Endothelial cell of umbilical vein (primary cell): Measurements from ENCODE around the gene SESN2. TPM values are rescaled to one million over a fixed set of nuclear protein-coding genes. Genes with fewer than 3 reads are reported as not detected.

ENCODE experiments used
- BruUV-seq: library from RNA; stranded (reverse); fragments of 400-500 nt; replicated peaks from 2 replicates; lab custom pipeline; 2021; lab: Mats Ljungman, UMichigan
- CTCF ChIA-PET: fragments of 300-600, 350-600 bp; sonication (Branson Sonifier 250); formaldehyde crosslinking; loops from one replicate; lab custom pipeline; 2021; ENCODE audit warnings: antibody characterized with exemption, inconsistent platforms; lab: Charles Lee
- POLR2A ChIA-PET: fragments of 300-600, 350-600 bp; sonication (Branson Sonifier 250); formaldehyde crosslinking; loops from one replicate; lab custom pipeline; 2021; ENCODE audit warnings: antibody characterized with exemption, inconsistent platforms; lab: Charles Lee
- DNase-seq: peaks from one replicate; pipeline ENCODE4 v3.0.0-alpha.2; 2011; ENCODE audit warnings: low read depth, low spot score
- FAIRE-seq: peaks from 2 replicates; lab custom pipeline; 2011; peaks lifted over from hg19 to GRCh38; lab: Jason Lieb, UNC
- H2AFZ ChIP-seq: 2 replicates; pipeline ENCODE4 v1.6.0; 2012; ENCODE audit warnings: low read depth, low read length, control low read depth, inconsistent platforms
- H3K27ac ChIP-seq: 2 replicates; pipeline ENCODE4 v1.5.1; 2011; ENCODE audit warnings: low read depth, mild to moderate bottlenecking, control low read depth, low read length, moderate library complexity; ENCODE audit not compliant: insufficient read depth
- H3K27me3 ChIP-seq, 2 experiments: 2 replicates each; pipeline versions ENCODE4 v1.6.0 to v1.6.1; 2011; ENCODE audit warnings: low read length in 2 of 2, mixed read lengths in 1 of 2; ENCODE audit not compliant: control insufficient read depth in 2 of 2, insufficient read depth in 2 of 2
- H3K36me3 ChIP-seq, 2 experiments: 2 replicates in 1 of 2; 3 replicates in 1 of 2; pipeline ENCODE4 v1.5.1; 2011; ENCODE audit warnings: low read length in 2 of 2, mild to moderate bottlenecking in 1 of 2, moderate library complexity in 1 of 2; ENCODE audit not compliant: control insufficient read depth in 2 of 2, insufficient read depth in 2 of 2; ENCODE audit errors: extremely low read depth in 1 of 2
- H3K4me1 ChIP-seq: 3 replicates; pipeline ENCODE4 v1.5.1; 2011; ENCODE audit warnings: mild to moderate bottlenecking, low read length; ENCODE audit not compliant: control insufficient read depth, insufficient read depth; ENCODE audit errors: extremely low read depth
- H3K4me2 ChIP-seq: 2 replicates; pipeline ENCODE4 v1.6.1; 2011; ENCODE audit warnings: low read length, control low read depth, mixed read lengths; ENCODE audit not compliant: insufficient read depth
- H3K4me3 ChIP-seq, 3 experiments: fragments of 200-600 bp in 1 of 3; sonication (generic), shearing (Covaris generic) in 1 of 3; replicated peaks in 1 of 3; 2 replicates each; pipeline ENCODE4 v1.5.1; 2011 to 2016; ENCODE audit warnings: control low read depth in 3 of 3, low read length in 3 of 3, mild to moderate bottlenecking in 2 of 3, inconsistent platforms in 1 of 3, low read depth in 1 of 3, moderate library complexity in 1 of 3; ENCODE audit not compliant: insufficient read depth in 1 of 3
- H3K79me2 ChIP-seq: 2 replicates; pipeline ENCODE4 v1.6.0; 2012; ENCODE audit warnings: low read length, inconsistent platforms; ENCODE audit not compliant: control insufficient read depth, insufficient read depth
- H3K9ac ChIP-seq: replicated peaks from 2 replicates; pipeline ENCODE3; 2011; ENCODE audit warnings: low read length, control low read depth; ENCODE audit not compliant: insufficient read depth; ENCODE audit errors: extremely low read depth
- H3K9me1 ChIP-seq: replicated peaks from 3 replicates; pipeline ENCODE4 v1.6.0; 2011; ENCODE audit warnings: mild to moderate bottlenecking, low read length; ENCODE audit not compliant: control insufficient read depth, insufficient read depth; ENCODE audit errors: extremely low read depth
- H3K9me3 ChIP-seq: replicated peaks from 2 replicates; pipeline ENCODE4 v1.5.1; 2012; ENCODE audit warnings: low read length, inconsistent platforms; ENCODE audit not compliant: control insufficient read depth, insufficient read depth
- H4K20me1 ChIP-seq: replicated peaks from 2 replicates; pipeline ENCODE3; 2011; ENCODE audit warnings: mild to moderate bottlenecking, low read length; ENCODE audit not compliant: control insufficient read depth, insufficient read depth; ENCODE audit errors: extremely low read depth
- EZH2 ChIP-seq: IDR thresholded peaks from 2 replicates; pipeline ENCODE4 v1.6.1; 2012; ENCODE audit warnings: borderline replicate concordance, low read depth, mild to moderate bottlenecking, moderate library complexity, low read length, inconsistent platforms; ENCODE audit not compliant: severe bottlenecking
- FOS ChIP-seq: IDR thresholded peaks from 2 replicates; pipeline ENCODE4 v1.6.1; 2011; ENCODE audit warnings: mild to moderate bottlenecking, low read length, moderate library complexity, borderline replicate concordance; ENCODE audit not compliant: insufficient read depth
- GATA2 ChIP-seq: IDR thresholded peaks from 2 replicates; pipeline ENCODE4 v1.7.0; 2011; ENCODE audit warnings: low read depth, mild to moderate bottlenecking, moderate library complexity, mixed read lengths, low read length; ENCODE audit not compliant: insufficient read length, insufficient read depth
- POLR2A ChIP-seq: IDR thresholded peaks from 2 replicates; pipeline ENCODE4 v1.6.1; 2012; ENCODE audit warnings: low read depth, mild to moderate bottlenecking, control low read depth, low read length
- dilution Hi-C: fragments of 300-500 bp; cut with MboI; formaldehyde crosslinking; loops from one replicate; pipeline ENCODE4 v1.15.0; 2019; ENCODE audit warnings: low sequenced_read_pairs; ENCODE audit not compliant: extremely low pct_ligation_motif_present
- intact Hi-C: fragments of 100-400 bp; cut with micrococcal nuclease; formaldehyde crosslinking; loops from one replicate; pipeline ENCODE4 v1.10.0; 2022
- polyA plus RNA-seq, 4 experiments: library from polyadenylated mRNA; depleted of rRNA in 3 of 4; stranded (reverse) in 3 of 4; unstranded in 1 of 4; fragments of >200 nt; gene quantifications; 2 replicates each; pipeline versions ENCODE4 v1.2.1 to v1.2.3, GENCODE V29; 2011 to 2012; ENCODE audit warnings: missing spikeins in 1 of 4
- total RNA-seq: library from RNA; stranded (reverse); gene quantifications from 2 replicates; pipeline ENCODE4 v1.2.3, GENCODE V29; 2021

Gene SESN2
- total and polyA plus RNA-seq, 2 donors (not counting 3 experiments of a cell fraction or from before 2014, with no cell fraction given): 11.6 to 13.2 TPM

GRCh38 chr1:28329395-28330153 lies 70.3 kb downstream of the SESN2 start:
- dilution Hi-C loops: no loop called here

More at GRCh38 chr1:28329395-28330153, 70.3 kb downstream of the SESN2 start:
- POLR2A ChIA-PET: interaction anchor here (0.6 to 1.4 kb wide), 7 partner anchors 26 to 1490 kb away, joined by 3 to 13 read pairs (median 10); no protein-coding TSS in a partner anchor
- DNase-seq: peak; percentile 25
- H2AFZ ChIP-seq: peak overlapping the region; percentile 72
- H3K27ac ChIP-seq: peak overlapping the region; percentile 91
- peaks cover 11% of the 10 kb centered on the region for H3K4me1 ChIP-seq
- H3K9me1 ChIP-seq: no peaks in the 10 kb centered on the region
- H3K9me3 ChIP-seq: no peaks in the 10 kb centered on the region
- no peak for FAIRE-seq
- no peaks in the 10 kb centered on the region for H4K20me1 ChIP-seq
- H3K36me3 ChIP-seq: peaks cover 4 to 14% of the 10 kb centered on the region in 2 experiments
- H3K4me3 ChIP-seq: peak overlapping the region; percentile 62 to 93 (median 78)
- intact Hi-C loops: loop anchor here (2.0 kb wide), 2 partner anchors 71 to 81 kb away; partner anchors contain the start of gene SESN2
- peak overlapping the region; percentile 95 for H3K4me2 ChIP-seq
- H3K79me2 ChIP-seq: peaks cover 6% of the 10 kb centered on the region
- TF ChIP-seq POLR2A: no peak
- TF ChIP-seq GATA2: no peak
- TF ChIP-seq EZH2: no peak
- no peak for TF ChIP-seq FOS
- peak overlapping the region; percentile 98 for H3K9ac ChIP-seq
- H3K27me3 ChIP-seq: no peaks in the 10 kb centered on the region
- CTCF ChIA-PET: interaction anchor here (0.6 to 2.5 kb wide), 16 partner anchors 8 to 547 kb away, joined by 3 to 31 read pairs (median 4); partner anchors contain the start of genes EYA3 and SESN2
- BruUV-seq: TSS peak; percentile 90

Other genes starting within 250 kb of the SESN2 start
- 29.7 and 33.0 TPM in 2 replicates for gene EYA3, start 170.9 kb upstream of the SESN2 start, total RNA-seq
- gene EYA3, start 170.9 kb upstream of the SESN2 start, polyA plus RNA-seq: 12.7 TPM in 2 replicates
- 0.18 and 0.20 TPM in 2 replicates for gene PTAFR, start 82.8 kb upstream of the SESN2 start, total RNA-seq
- gene PTAFR, start 82.8 kb upstream of the SESN2 start, polyA plus RNA-seq: 0.32 and 0.33 TPM in 2 replicates
- gene DNAJC8, start 26.5 kb upstream of the SESN2 start, total RNA-seq: 101 and 106 TPM in 2 replicates
- gene DNAJC8, start 26.5 kb upstream of the SESN2 start, polyA plus RNA-seq: 71.0 and 73.3 TPM in 2 replicates
- gene ATP5IF1, start 23.4 kb upstream of the SESN2 start, total RNA-seq: 133 and 144 TPM in 2 replicates
- 161 and 243 TPM in 2 replicates for gene ATP5IF1, start 23.4 kb upstream of the SESN2 start, polyA plus RNA-seq
- gene MED18, start 69.5 kb downstream of the SESN2 start, total RNA-seq: 12.5 and 15.6 TPM in 2 replicates
- 19.7 and 20.2 TPM in 2 replicates for gene MED18, start 69.5 kb downstream of the SESN2 start, polyA plus RNA-seq
- gene PHACTR4, start 110.2 kb downstream of the SESN2 start, total RNA-seq: 59.7 and 61.0 TPM in 2 replicates
- gene PHACTR4, start 110.2 kb downstream of the SESN2 start, polyA plus RNA-seq: 18.2 and 25.4 TPM in 2 replicates
- 72.7 and 77.7 TPM in 2 replicates for gene RCC1, start 246.5 kb downstream of the SESN2 start, total RNA-seq
- 28.7 and 37.1 TPM in 2 replicates for gene RCC1, start 246.5 kb downstream of the SESN2 start, polyA plus RNA-seq